Esophagus muscularis mucosa (tissue), 3 donors: ENCODE data around the gene PNMT.

Source experiments
- POLR2A ChIP-seq: fragments of 450-650 bp; IDR thresholded peaks from one replicate; pipeline ENCODE4 v1.6.1; 2017; ENCODE audit warnings: antibody characterized with exemption, moderate library complexity, mild to moderate bottlenecking, low read depth
- POLR2AphosphoS5 ChIP-seq, 2 donors: sonication (generic); formaldehyde crosslinking; IDR thresholded peaks; one replicate each; pipeline ENCODE4 v1.6.1; 2017; ENCODE audit warnings: antibody characterized with exemption in 2 of 2
- TF ChIP-seq, protein P1 (sequence below), 3 experiments: fragments of 200-600 bp in 2 of 3; fragments of 450-650 bp in 1 of 3; sonication (generic) in 2 of 3; IDR thresholded peaks; one replicate each; pipeline ENCODE4 v1.5.1; 2017 to 2019; ENCODE audit warnings: antibody characterized with exemption in 3 of 3, mild to moderate bottlenecking in 2 of 3, moderate library complexity in 1 of 3

DNA sequence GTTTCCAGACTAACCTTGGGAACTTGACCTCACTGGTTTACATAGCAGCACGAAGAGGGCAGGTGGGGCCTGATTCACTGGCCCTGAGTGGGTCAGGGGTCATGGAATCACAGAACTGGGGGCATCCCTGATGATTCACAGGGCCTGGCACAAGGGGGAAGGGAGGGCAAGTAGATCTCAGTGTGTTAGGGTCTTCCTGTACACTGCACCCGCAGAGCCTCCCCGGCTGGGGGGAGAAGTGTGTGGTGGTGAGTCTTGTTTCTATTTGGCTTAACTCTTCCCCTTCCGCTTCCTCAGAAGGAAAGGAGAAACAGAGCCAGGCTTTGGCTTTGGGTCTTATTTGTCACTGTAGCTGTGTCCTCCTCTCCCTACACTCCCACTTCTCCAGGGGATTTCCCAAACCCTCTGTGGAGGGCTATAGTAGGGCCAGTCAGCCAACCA, 27.6 kb upstream of the PNMT start:
- TF ChIP-seq, protein P1, sequence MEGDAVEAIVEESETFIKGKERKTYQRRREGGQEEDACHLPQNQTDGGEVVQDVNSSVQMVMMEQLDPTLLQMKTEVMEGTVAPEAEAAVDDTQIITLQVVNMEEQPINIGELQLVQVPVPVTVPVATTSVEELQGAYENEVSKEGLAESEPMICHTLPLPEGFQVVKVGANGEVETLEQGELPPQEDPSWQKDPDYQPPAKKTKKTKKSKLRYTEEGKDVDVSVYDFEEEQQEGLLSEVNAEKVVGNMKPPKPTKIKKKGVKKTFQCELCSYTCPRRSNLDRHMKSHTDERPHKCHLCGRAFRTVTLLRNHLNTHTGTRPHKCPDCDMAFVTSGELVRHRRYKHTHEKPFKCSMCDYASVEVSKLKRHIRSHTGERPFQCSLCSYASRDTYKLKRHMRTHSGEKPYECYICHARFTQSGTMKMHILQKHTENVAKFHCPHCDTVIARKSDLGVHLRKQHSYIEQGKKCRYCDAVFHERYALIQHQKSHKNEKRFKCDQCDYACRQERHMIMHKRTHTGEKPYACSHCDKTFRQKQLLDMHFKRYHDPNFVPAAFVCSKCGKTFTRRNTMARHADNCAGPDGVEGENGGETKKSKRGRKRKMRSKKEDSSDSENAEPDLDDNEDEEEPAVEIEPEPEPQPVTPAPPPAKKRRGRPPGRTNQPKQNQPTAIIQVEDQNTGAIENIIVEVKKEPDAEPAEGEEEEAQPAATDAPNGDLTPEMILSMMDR (IDR thresholded peaks at IDR 0.05), result no peak
- TF ChIP-seq POLR2A (no peak), POLR2AphosphoS5 (IDR thresholded peaks at IDR 0.05) (no peak)
